DOHH2 (cell line): ENCODE data around the gene NDUFS1.
A peak's percentile ranks its signal among the peaks of the same experiment; 100 is the strongest.
"Not testable (repeated sequence)": the region's sequence is repeated elsewhere in the genome, so short reads cannot be mapped to it uniquely, and the experiment has no call there.

Experiments used
- H3F3A ChIP-seq: fragments of 200-600 bp; sonication (generic), shearing (Covaris generic); 2 replicates; pipeline ENCODE4 v1.6.0; 2016; ENCODE audit warnings: antibody characterized with exemption, mild to moderate bottlenecking; ENCODE audit not compliant: control insufficient read depth, insufficient read depth
- H3K27ac ChIP-seq: fragments of 200-600 bp; sonication (generic); 2 replicates; pipeline ENCODE4 v1.5.1; 2014; ENCODE audit warnings: low read depth, mild to moderate bottlenecking, low read length, moderate library complexity
- H3K27me3 ChIP-seq: fragments of 200-600 bp; sonication (generic); 2 replicates; pipeline ENCODE4 v1.6.1; 2014; ENCODE audit warnings: mild to moderate bottlenecking, low read length, mixed read lengths; ENCODE audit not compliant: control insufficient read depth
- H3K36me3 ChIP-seq: fragments of 200-600 bp; sonication (generic); 2 replicates; pipeline ENCODE4 v1.6.1; 2014; ENCODE audit warnings: mild to moderate bottlenecking, low read length, moderate library complexity, mixed read lengths; ENCODE audit not compliant: control insufficient read depth
- H3K4me1 ChIP-seq: fragments of 200-600 bp; sonication (generic); 2 replicates; pipeline ENCODE4 v1.6.1; 2014; ENCODE audit warnings: mild to moderate bottlenecking, low read length, mixed read lengths; ENCODE audit not compliant: control insufficient read depth
- H3K4me2 ChIP-seq: fragments of 200-600 bp; sonication (generic); 2 replicates; pipeline ENCODE4 v1.6.0; 2014; ENCODE audit warnings: mild to moderate bottlenecking, low read length, moderate library complexity
- H3K4me3 ChIP-seq: fragments of 200-600 bp; sonication (generic); 2 replicates; pipeline ENCODE4 v1.5.1; 2014; ENCODE audit warnings: mild to moderate bottlenecking, low read length, mixed read lengths
- H3K79me2 ChIP-seq: fragments of 200-600 bp; sonication (generic); 2 replicates; pipeline ENCODE4 v1.6.1; 2014; ENCODE audit warnings: mild to moderate bottlenecking, low read length, mixed read lengths; ENCODE audit not compliant: control insufficient read depth
- H3K9me2 ChIP-seq: fragments of 200-600 bp; sonication (generic); replicated peaks from 2 replicates; pipeline ENCODE4 v1.6.1; 2014; ENCODE audit warnings: mild to moderate bottlenecking, low read length, mixed read lengths; ENCODE audit not compliant: control insufficient read depth
- H3K9me3 ChIP-seq: fragments of 200-600 bp; sonication (generic); 2 replicates; pipeline ENCODE4 v1.6.1; 2014; ENCODE audit warnings: antibody characterized with exemption, low read length, mixed read lengths; ENCODE audit not compliant: control insufficient read depth, insufficient read depth
- H4K20me1 ChIP-seq: fragments of 200-600 bp; sonication (generic); 2 replicates; pipeline ENCODE4 v1.6.0; 2014; ENCODE audit warnings: low read depth, mild to moderate bottlenecking, antibody characterized with exemption, low read length, moderate library complexity; ENCODE audit not compliant: control insufficient read depth, insufficient read depth
- CTCF ChIP-seq: fragments of 200-600 bp; sonication (generic); IDR thresholded peaks from one replicate; pipeline ENCODE4 v1.5.1; 2014; ENCODE audit warnings: antibody characterized with exemption, mild to moderate bottlenecking, low read depth, low read length; ENCODE audit not compliant: poor library complexity, severe bottlenecking
- EZH2phosphoT487 ChIP-seq: fragments of 200-600 bp; sonication (generic); IDR thresholded peaks from 2 replicates; pipeline ENCODE4 v1.6.1; 2017; ENCODE audit warnings: borderline replicate concordance, mild to moderate bottlenecking, antibody characterized with exemption, low read length, moderate library complexity, mixed read lengths

The NDUFS1 gene

GRCh38 chr2:206164261-206164862 lies 5.1 kb upstream of the NDUFS1 start:
- Histone ChIP-seq H3K27ac (no peak overlapping the region), H3K9me3 (no peaks in the 10 kb centered on the region), H3K4me2 (no peak overlapping the region), H3F3A (peaks cover 39% of the 10 kb centered on the region), H3K27me3 (no peaks in the 10 kb centered on the region), H3K36me3 (peaks cover 59% of the 10 kb centered on the region), H3K4me3 (no peak overlapping the region), H4K20me1 (peaks cover 12% of the 10 kb centered on the region; the same call in 1 of the 2 replicates), H3K4me1 (peaks cover 23% of the 10 kb centered on the region), H3K9me2 (no peaks in the 10 kb centered on the region), H3K79me2 (peaks cover 42% of the 10 kb centered on the region)
- TF ChIP-seq CTCF (peak; percentile 82), EZH2phosphoT487 (no peak)

- TF ChIP-seq CTCF (no peak), EZH2phosphoT487 (no peak)
- peaks cover 52% of the 10 kb centered on the region for H3K79me2 ChIP-seq
- H3K9me2 ChIP-seq, result no peaks in the 10 kb centered on the region
- H3K4me3 ChIP-seq, result 0 out of 2 replicates have a peak overlapping the region, but pooled peaks have one; percentile 6
- no peak overlapping the region for H3K27ac ChIP-seq
- peaks cover 12% of the 10 kb centered on the region; the same call in 1 of the 2 replicates for H4K20me1 ChIP-seq
- peaks cover 23% of the 10 kb centered on the region for H3K4me1 ChIP-seq
- H3K27me3 ChIP-seq, result no peaks in the 10 kb centered on the region
- peaks cover 39% of the 10 kb centered on the region for H3F3A ChIP-seq
- no peaks in the 10 kb centered on the region for H3K9me3 ChIP-seq
- peak overlapping the region; percentile 93 for H3K4me2 ChIP-seq
- peaks cover 68% of the 10 kb centered on the region for H3K36me3 ChIP-seq
Measured at GRCh38 chr2:206163251-206163880, 4.1 kb upstream of the NDUFS1 start.

- Histone ChIP-seq H4K20me1 (peaks cover 12% of the 10 kb centered on the region; the same call in 1 of the 2 replicates), H3K79me2 (peaks cover 62% of the 10 kb centered on the region), H3K36me3 (peaks cover 68% of the 10 kb centered on the region)
Measured at GRCh38 chr2:206162401-206162800, 3.2 kb upstream of the NDUFS1 start.

DNA sequence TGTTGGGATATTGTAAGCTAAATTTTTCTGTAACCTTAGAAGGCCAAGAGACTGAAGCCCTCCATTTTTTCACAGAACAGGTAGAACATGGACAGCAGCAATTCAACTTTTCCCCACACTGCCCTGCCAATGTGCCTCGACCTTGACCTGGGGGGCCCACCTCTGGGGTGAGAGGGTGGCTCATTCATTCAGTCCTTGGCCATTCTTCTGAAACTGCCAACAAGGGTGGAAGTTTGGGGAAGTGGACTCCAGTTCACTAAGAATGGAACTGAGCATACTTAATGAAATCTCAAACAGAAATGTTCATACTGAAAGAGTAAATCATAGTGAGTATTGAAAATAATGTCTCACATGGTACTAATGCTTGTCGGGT lies 1.5 kb upstream of the NDUFS1 start:
- Histone ChIP-seq H3K79me2 (peaks cover 78% of the 10 kb centered on the region), H3K9me2 (no peaks in the 10 kb centered on the region), H3K4me2 (peak overlapping the region; percentile 93), H3K4me3 (peak overlapping the region; percentile 100), H3K36me3 (peaks cover 80% of the 10 kb centered on the region), H4K20me1 (peaks cover 12% of the 10 kb centered on the region; the same call in 1 of the 2 replicates), H3K27ac (peak overlapping the region; percentile 57), H3K27me3 (no peaks in the 10 kb centered on the region), H3F3A (peaks cover 39% of the 10 kb centered on the region), H3K9me3 (no peaks in the 10 kb centered on the region), H3K4me1 (peaks cover 41% of the 10 kb centered on the region)
- no peak for TF ChIP-seq CTCF
- no peak for TF ChIP-seq EZH2phosphoT487

More at GRCh38 chr2:206162401-206162800, 3.2 kb upstream of the NDUFS1 start:
- Histone ChIP-seq H3F3A (peaks cover 39% of the 10 kb centered on the region), H3K4me3 (peak overlapping the region; percentile 100), H3K4me2 (peak overlapping the region; percentile 93), H3K4me1 (peaks cover 30% of the 10 kb centered on the region)
- not testable (repeated sequence) for H3K9me3 ChIP-seq, H3K9me2 ChIP-seq, H3K27ac ChIP-seq, H3K27me3 ChIP-seq
